KMS-11 (cell line): ENCODE results near the gene GNL3L.
"Not testable (repeated sequence)": the region's sequence is repeated elsewhere in the genome, so short reads cannot be mapped to it uniquely, and the experiment has no call there.

Source experiments
- H2AFZ ChIP-seq: fragments of 200-600 bp; sonication (generic); 2 replicates; pipeline ENCODE4 v1.6.1; 2016; ENCODE audit warnings: antibody characterized with exemption, mixed run types, low read depth
- H3K27ac ChIP-seq: fragments of 200-600 bp; sonication (generic); 2 replicates; pipeline ENCODE4 v1.6.1; 2016; ENCODE audit warnings: mild to moderate bottlenecking, mixed run types
- H3K27me3 ChIP-seq: fragments of 200-600 bp; sonication (generic); 2 replicates; pipeline ENCODE4 v1.6.1; 2017; ENCODE audit warnings: mild to moderate bottlenecking, low read depth, mixed run types, moderate library complexity; ENCODE audit not compliant: insufficient read depth
- H3K36me3 ChIP-seq: fragments of 200-600 bp; sonication (generic); 2 replicates; pipeline ENCODE4 v1.6.1; 2017; ENCODE audit warnings: mild to moderate bottlenecking, mixed run types; ENCODE audit not compliant: insufficient read depth
- H3K4me1 ChIP-seq: fragments of 200-600 bp; sonication (generic); 2 replicates; pipeline ENCODE4 v1.6.1; 2016; ENCODE audit warnings: mild to moderate bottlenecking, low read depth, mixed run types; ENCODE audit not compliant: poor library complexity, severe bottlenecking
- H3K4me2 ChIP-seq: fragments of 200-600 bp; sonication (generic); 2 replicates; pipeline ENCODE4 v1.7.0; 2016; ENCODE audit warnings: mild to moderate bottlenecking, mixed run types
- H3K4me3 ChIP-seq: fragments of 200-600 bp; sonication (generic); IDR thresholded peaks from 2 replicates; pipeline ENCODE4 v1.6.1; 2017; ENCODE audit warnings: low read depth, low read length, mixed read lengths; ENCODE audit not compliant: insufficient read depth
- H3K79me2 ChIP-seq: fragments of 200-600 bp; sonication (generic); 2 replicates; pipeline ENCODE4 v1.6.1; 2016; ENCODE audit warnings: low read depth, mixed run types; ENCODE audit not compliant: insufficient read depth
- H3K9ac ChIP-seq: fragments of 200-600 bp; sonication (generic); 2 replicates; pipeline ENCODE4 v1.6.1; 2016; ENCODE audit warnings: mild to moderate bottlenecking, mixed run types
- H4K20me1 ChIP-seq: fragments of 200-600 bp; sonication (generic); 2 replicates; pipeline ENCODE4 v1.6.1; 2016; ENCODE audit warnings: mild to moderate bottlenecking, mixed run types; ENCODE audit not compliant: insufficient read depth
- CTCF ChIP-seq: fragments of 200-600 bp; sonication (generic); conservative IDR thresholded peaks from 2 replicates; pipeline ENCODE4 v1.6.1; 2017; ENCODE audit warnings: low read depth, mild to moderate bottlenecking, antibody characterized with exemption, low read length, moderate library complexity, mixed read lengths

Gene GNL3L

GRCh38 chrX:54551801-54552200 is 21.8 kb downstream of the GNL3L start:
- Histone ChIP-seq H3K4me2 (no peak overlapping the region), H3K9ac (no peak overlapping the region), H3K79me2 (no peaks in the 10 kb centered on the region), H4K20me1 (no peaks in the 10 kb centered on the region), H3K4me1 (no peaks in the 10 kb centered on the region), H3K27ac (no peak overlapping the region), H2AFZ (no peak overlapping the region), H3K4me3 (no peak overlapping the region), H3K36me3 (no peaks in the 10 kb centered on the region; the same call in 1 of the 2 replicates), H3K27me3 (no peaks in the 10 kb centered on the region)
- no peak for TF ChIP-seq CTCF

DNA sequence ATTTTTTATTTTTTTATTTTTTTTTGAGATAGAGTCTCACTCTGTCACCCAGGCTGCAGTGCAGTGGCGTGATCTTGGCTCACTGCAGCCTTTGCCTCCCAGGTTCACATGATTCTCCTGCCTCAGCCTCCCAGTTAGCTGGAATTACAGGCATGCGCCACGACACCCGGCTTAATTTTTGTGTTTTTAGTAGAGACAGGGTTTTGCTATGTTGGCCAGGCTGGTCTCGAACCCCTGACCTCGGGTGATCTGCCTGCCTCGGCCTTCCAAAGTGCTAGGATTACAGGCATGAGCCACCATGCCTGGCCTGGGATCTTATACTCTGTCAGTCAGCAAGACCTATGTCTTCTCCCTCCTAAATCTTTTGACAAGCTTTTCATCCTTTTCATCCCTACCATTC is 25.0 kb downstream of the GNL3L start:
- H2AFZ ChIP-seq, H3K27ac ChIP-seq, H3K36me3 ChIP-seq, H3K9ac ChIP-seq, H3K79me2 ChIP-seq, H3K4me3 ChIP-seq, H4K20me1 ChIP-seq, H3K4me2 ChIP-seq, H3K4me1 ChIP-seq, H3K27me3 ChIP-seq: not testable (repeated sequence)

DNA sequence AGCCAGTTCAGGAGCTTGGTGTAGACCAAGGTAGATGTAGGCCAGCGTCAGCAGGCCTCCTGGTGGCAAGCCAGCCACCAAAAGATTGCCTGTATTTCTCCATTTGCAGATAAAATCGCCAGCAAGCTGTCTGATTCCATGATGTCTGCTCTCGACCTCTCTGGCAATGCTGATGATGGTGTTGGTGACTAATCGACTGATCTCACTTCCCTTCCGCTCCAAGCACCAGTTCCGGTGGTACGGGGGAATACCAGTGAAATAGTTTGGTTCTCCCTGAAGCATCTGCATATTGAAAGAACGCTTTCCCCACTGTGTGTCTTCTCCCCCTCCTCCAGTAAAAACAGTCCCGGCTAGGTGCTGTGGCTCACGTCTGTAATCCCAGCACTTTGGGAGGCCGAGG is 30.4 kb downstream of the GNL3L start:
- H3K27ac ChIP-seq, result no peak overlapping the region
- H3K4me3 ChIP-seq, result no peak overlapping the region
- TF ChIP-seq CTCF, result no peak
- no peaks in the 10 kb centered on the region for H3K27me3 ChIP-seq
- no peaks in the 10 kb centered on the region; the same call in 1 of the 2 replicates for H3K36me3 ChIP-seq
- no peak overlapping the region for H3K4me2 ChIP-seq
- no peaks in the 10 kb centered on the region for H4K20me1 ChIP-seq
- H2AFZ ChIP-seq, result no peak overlapping the region
- no peaks in the 10 kb centered on the region for H3K79me2 ChIP-seq
- H3K9ac ChIP-seq, result no peak overlapping the region
- H3K4me1 ChIP-seq, result no peaks in the 10 kb centered on the region

GRCh38 chrX:54561622-54562021 is 31.6 kb downstream of the GNL3L start:
- Histone ChIP-seq H3K79me2 (no peaks in the 10 kb centered on the region), H3K9ac (no peak overlapping the region), H4K20me1 (no peaks in the 10 kb centered on the region), H3K27me3 (no peaks in the 10 kb centered on the region), H3K4me3 (no peak overlapping the region), H3K27ac (no peak overlapping the region), H3K36me3 (no peaks in the 10 kb centered on the region), H2AFZ (no peak overlapping the region), H3K4me2 (no peak overlapping the region), H3K4me1 (no peaks in the 10 kb centered on the region)
- TF ChIP-seq CTCF, result no peak

- Histone ChIP-seq H4K20me1 (no peaks in the 10 kb centered on the region), H3K27ac (no peak overlapping the region), H2AFZ (no peak overlapping the region), H3K9ac (no peak overlapping the region), H3K4me1 (no peaks in the 10 kb centered on the region), H3K4me2 (no peak overlapping the region), H3K79me2 (no peaks in the 10 kb centered on the region), H3K4me3 (no peak overlapping the region), H3K36me3 (no peaks in the 10 kb centered on the region), H3K27me3 (no peaks in the 10 kb centered on the region)
- no peak for TF ChIP-seq CTCF
Observed at GRCh38 chrX:54564936-54565335, 34.9 kb downstream of the GNL3L start.
